Measurements from ENCODE around the gene PROSER2.

Gene PROSER2

DNA sequence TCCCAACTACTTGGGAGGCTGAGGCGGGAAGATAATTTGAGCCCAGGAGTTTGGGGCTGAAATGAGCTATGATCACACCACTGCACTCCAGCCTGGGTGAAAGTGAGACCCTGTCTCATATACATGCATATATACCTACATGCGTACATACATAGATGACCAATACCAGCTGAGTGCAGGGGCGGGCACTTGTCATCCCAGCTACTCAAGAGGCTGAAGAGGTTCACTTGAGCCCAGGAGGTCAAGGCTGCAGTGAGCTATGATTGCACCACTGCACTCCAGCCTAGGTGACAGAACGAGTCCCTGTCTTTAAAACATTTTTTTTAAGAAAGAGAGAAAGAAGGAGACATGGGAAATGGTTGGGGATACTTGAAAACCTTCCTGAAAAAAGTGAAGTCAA is 17.4 kb upstream of the PROSER2 start:
- no peak for DNase-seq (ENCODE audit: low spot score)

DNA sequence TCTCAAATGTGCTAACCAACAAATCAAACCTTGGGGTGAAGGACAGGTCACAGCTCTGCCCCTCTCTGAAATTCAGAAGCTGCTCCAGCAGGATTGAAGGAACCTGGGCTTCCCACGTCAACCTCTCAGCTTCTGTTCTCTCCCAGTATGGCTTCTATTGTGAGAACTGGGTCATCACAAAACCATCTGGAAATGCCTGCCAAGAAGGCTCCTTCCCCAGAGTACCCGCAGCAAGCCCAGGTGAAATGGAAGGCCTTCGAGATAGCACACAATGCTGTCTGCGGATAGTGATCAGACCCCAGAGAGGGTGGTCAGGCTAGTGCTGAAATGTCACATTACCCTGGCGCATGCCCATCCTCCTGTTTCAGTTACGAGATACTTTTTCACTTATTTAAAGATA is 16.4 kb upstream of the PROSER2 start:
- DNase-seq (ENCODE audit: low spot score) = no peak

DNA sequence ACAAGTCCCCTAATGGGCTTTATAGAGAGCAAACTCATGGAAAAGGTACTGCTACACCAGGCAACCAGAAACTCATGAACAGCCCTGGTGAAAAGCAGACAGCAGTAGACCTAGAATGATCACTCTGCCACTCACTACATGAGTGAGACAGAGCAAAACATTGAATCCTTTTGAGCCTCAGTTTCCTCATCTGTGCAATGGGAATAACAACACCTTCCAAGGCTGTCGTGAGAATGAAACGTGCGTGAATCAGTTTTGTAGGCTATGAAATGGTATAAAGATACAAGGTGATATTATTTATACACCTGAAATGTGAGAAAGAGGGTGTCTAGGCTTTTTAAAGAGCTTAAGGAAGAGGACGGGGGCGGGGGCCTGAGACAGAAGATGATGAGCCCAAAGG is 14.3 kb upstream of the PROSER2 start:
- no peak for DNase-seq (ENCODE audit: low spot score)

DNA sequence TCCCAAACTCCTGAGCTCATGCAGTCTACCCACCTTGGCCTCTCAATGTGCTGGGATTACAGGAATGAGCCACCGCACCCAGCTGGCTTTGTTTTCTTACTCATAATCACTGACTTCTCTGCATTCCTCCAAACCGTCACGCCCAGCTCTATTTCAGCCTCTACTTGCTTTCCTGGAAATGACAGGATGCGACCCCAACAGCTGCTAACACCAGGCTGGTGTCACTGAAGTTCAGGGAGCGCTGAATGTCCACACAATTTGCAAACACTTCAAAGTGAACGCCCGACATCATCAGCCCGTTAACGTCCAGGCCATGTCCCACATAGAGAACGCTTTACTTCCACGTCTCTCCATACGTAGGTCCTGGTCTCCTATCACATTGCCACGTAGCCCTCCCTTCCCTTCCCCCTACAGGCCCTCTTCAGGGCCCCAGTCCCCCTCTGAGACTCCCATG is 12.8 kb upstream of the PROSER2 start:
- no peak for DNase-seq (ENCODE audit: low spot score)

DNA sequence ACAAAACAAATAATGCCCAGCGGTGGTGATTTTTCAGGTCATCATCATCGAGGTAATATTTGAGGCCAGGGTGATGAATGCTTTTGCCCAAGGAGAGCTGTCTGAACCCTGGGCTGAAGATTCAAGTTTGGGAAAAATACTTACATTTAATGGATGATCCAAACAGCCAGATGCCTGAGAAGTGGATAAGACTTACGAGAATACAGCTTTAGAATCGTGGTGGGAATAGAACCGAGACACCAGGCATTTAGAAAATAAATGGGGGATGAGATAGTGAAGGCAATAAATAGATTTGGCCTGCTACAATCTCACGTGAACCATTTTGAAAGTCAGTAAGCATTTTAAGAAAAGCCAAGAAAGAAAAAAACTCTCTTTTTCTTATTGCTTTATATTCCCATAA is 12.2 kb upstream of the PROSER2 start:
- DNase-seq (ENCODE audit: low spot score) = no peak

DNA sequence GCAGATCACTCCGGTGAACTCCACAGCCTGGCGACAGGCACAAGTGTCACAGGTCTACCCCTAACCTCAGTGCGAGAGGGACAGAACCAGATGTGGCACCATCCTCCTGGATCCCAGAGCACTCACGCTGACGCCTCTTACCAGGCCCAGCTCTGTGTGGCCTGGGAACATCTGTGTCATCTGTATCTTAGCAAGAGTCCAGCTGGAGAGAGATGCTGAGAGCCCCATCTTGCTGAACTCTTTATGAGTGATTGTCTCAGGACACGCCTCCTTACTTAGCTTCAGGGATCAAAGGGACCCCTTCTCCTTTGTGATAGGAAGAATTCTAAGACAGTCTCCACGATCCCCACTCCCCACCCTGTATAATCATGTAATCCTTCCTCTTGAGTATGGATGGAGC is 10.0 kb upstream of the PROSER2 start:
- no peak for DNase-seq (ENCODE audit: low spot score)

DNA sequence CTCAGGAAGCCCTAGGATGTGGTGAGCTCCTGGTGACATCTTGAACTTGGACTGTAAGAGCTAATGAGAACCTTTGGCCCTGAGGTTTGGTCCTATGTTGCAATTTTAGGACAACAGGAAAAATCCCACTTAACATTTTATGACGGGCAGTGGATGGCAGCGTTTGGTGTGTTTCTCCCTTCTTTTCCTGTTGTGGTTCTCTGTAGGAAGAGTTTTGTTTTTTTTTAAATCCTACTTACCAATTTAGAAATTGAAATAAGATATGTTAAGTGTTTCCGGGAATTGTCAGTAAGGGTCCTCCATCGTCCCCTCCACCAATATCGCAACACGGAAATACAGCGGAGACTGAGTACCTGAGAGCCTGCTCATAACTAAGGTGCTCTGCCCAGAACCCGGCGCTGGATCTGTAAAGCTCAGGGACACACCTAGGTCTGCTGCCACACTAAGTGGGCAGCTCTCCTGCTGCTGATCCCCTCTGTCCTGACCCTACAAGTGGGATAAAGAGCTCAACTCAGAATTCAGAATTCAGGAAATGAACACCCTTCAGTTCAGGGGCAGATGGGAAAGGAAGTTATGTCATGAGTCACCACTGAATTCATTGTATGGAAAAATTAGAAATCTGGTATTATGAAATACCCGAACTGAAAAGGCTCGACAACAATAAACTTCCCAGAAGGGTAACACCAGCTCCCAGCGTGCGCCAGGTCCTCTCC is 9.1 kb upstream of the PROSER2 start:
- no peak for DNase-seq (ENCODE audit: low spot score)

DNA sequence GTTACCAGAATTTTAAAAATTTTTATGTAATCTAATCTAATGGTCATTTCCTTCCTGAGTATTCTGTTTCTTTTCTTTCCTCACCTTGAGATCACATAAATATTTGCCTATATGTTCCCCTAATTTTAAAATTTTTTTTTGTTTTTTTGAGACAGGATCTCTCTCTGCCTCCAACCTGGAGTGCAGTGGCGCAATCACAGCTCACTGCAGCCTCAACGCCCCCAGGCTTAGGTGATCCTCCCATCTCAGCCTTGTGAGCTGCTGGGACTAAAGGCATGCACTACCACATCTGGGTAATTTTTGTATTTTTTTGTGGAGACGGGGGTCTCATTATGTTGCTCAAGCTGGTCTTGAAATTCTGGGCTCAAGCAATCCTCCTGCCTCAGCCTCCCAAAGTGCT is 4.1 kb upstream of the PROSER2 start:
- no peak for DNase-seq (ENCODE audit: low spot score)

DNA sequence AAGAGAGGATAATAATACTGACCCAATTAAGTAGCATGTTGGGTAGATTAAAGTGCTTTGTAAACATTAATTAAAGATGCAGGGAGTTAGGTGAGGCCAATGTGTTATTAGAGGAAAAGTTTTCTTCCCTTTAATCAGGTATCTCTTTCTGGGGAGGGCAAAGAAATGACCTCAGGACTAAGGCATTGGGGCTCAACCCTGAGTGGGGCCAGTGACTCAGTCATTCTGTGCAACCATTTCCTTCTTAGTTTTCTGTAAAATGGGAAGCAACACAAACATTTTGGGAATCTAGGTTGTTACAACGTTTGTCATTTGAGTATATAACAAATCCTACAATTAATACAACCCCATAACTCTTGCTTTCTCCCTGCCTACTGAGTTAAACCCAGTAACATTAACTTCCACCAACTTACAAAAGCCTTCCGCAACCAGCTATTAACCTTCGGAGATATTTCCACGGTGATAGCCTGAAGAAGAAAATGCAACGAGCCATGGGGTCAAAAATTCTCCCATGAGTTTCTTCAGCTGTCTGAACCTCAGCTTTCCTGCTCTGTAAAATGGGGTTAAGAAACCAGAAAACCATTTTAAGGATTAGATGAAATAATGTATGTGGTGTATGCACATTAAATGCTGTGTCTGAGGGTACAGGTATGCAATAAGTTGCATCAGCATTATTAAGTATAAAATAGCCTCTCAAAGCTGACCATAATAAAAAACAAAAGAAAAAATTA is 965 bp upstream of the PROSER2 start:
- DNase-seq (ENCODE audit: low spot score) = no peak

DNA sequence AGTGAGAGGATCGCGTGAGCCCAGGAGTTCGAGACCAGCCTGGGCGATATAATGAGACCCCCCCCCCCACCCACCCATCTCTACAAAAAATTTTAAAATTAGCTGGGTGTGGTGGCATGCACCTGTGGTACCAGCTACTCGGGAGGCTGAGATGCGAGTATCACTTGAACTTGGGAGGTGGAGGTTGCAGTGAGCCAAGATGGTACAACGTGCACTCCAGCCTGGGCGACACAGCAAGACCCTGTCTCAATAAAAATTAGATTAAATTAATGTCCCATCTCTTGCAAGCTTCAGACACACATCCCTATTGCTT is 391 bp upstream of the PROSER2 start:
- no peak for DNase-seq (ENCODE audit: low spot score)

DNA sequence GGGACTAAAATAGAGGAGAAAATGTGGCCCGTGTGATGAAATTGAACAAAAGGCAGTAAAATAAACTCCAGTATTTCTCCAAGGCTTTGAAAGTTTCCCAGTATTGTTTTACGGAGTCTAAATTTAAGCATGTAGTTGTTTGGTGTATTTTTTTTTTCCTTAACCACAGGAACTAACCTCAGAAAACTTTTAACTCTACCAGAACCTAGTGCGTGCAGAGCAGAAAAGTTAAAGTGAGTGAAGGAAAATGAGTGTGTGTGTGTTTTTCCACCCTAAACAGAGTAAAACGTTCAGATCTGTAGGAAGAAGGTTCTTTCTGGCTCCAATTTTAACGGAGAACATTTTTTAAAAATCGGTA is 812 bp downstream of the PROSER2 start:
- no peak for DNase-seq (ENCODE audit: low spot score)

DNA sequence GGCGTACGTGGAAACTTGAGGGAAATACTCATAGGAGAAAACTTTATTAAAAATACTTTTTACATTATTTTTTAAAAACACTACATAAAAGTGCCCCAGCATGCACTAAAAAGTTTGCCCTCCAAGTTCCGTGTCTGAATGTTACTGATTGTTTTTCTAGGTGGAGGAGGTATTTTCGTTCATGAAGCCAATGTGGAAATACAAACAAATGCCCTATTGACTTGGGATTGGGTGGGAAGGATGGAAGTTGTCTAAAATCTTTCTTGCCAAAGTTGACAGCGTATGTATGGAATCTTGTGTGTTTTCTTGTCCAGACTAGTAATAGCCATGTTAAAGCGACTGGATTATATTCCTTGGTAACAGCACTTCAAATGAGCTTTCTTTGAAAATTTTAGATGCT is 1.2 kb downstream of the PROSER2 start:
- DNase-seq (ENCODE audit: low spot score) = no peak

DNA sequence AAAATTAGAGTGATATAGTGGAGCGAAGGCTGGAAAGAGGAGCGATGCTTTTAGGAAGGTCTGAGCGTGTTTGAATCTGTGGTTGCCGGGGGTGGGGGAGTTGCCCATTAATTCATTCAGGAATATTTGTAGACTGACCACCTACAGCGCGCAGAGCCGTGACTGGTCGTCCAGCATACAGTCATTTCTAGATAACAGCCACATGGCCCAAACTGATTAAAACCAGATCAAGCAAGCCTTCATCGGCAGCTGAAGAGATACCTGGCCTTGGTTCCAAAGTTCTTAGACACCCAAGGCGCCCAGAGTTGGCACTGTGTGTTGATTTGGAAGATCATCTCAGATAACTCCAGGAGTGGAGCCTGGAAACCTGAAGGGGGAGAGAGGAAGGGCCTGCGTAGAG is 1.7 kb downstream of the PROSER2 start:
- no peak for DNase-seq (ENCODE audit: low spot score)

DNA sequence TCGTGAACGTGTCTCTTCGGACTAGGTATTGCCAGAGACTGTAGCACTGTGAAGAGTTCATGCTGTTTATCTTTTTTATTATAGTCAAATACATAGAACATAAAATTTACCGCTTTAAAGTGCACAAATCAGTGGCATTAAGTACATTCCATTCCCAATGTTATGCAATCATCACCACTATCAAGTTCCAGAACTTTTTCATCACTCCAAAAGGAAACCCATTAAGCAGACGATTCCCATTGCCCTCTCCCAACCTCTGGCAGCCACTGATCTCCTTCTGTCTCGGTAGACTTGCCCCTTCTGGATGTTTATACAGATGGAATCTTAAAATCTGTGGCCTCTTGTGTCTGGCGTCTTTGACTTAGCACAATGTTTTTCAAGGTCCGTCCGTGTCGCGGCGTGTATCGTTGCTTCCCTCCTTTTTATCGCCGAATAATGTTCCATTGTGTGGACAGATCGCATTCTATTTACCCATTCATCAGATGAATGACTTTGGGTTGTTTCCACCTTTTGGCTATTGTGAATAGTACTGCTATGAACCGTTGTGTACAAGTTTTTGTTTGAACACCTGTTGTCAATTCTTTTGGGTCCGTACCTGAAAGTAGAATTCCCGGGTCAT is 2.7 kb downstream of the PROSER2 start:
- no peak for DNase-seq (ENCODE audit: low spot score)

DNA sequence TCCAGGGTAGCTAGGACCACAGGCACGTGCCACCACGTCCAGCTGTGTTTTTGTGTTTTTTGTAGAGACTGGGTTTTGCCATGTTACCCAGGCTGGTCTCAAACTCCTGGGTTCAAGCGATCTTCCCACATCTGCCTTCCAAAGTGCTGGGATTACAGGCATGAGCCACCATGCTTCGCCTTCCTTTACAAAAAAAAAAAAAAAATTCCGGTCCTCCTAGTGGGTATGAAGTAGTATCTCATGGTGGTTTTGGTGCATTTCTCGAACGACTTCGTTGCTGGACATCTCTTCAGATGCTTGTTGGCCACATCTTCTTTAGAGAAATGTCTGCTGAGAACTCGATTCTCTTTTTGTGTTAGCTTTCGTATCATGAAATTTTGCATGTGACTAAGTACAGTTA is 3.9 kb downstream of the PROSER2 start:
- no peak for DNase-seq (ENCODE audit: low spot score)

DNA sequence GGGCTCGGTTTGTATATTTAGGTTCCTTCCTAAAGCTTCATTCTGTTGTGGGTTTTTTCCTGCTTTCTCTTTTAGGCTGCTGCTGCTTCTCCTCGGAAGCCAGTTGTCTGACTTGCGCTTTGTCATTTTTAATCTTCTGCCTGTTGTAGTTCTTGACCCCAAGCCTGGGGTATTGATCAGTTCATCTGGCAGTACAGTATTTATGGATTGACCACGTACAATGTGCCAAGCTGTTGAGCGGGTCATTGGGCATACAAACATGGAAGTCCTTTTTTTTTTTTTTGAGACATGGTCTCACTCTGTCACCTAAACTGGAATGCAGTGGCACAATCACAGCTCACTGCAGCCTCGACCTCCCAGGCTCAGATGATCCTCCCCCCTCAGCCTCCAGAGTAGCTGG is 4.3 kb downstream of the PROSER2 start:
- no peak for DNase-seq (ENCODE audit: low spot score)

DNA sequence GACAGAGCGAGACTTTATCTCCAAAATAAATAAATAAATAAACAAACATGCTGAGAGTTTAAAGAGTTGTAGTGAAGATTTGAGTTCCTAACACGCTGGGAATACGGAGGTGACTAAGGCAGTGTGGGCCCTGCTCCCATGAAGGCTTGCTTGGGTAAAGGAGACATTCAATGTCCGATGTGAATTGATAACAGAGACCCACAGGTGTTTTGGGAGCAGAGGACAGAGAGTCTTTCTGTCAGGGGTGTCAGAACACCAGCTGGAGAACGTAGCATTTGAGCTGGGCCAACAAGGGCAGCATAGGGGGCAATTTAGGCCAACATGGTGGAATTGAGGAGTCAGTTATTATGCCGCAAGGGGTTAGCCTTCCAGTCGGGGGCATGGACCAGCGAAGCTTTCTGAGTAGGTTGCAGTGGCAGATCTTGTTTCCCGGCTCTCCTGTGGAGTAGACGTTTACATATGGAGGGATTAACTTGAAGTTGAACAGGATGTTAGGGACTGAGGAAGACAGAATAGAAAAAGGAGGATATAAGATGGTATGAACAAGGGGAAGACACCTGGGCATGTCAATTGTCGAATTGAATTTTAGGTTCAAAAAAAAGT is 5.6 kb downstream of the PROSER2 start:
- no peak for DNase-seq (ENCODE audit: low spot score)

DNA sequence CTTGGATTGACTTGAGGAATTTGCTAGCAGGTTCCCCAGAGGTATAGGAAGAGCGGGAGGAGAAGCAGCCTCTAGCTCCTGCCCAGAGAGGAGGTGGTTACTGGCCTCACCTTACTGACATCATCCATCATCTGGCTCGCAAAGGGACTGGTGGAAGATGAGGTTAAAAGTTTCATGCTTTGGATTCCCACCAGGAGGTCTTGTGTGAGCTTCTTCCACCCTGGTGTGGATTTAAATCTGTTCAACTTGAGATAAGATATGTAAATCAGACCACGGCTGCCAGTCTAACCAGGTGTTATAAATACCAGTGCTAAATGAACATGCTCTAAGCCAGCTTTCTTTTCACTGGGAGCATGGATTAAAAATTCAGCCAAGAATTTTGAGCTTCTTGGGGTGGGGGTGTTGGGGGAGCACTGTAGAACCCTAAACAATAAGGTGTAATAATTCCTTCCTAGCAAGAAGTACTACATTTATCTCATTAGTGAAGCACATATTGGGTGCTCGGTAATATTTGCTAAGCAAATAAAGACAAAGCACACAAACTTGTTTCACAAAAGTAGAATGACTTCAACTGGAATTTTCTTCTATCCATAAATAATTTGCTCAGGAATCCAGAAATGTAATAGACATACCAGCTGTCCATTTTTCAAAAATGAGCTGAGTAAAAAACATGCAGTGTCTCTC is 7.8 kb downstream of the PROSER2 start:
- no peak for DNase-seq (ENCODE audit: low spot score)

DNA sequence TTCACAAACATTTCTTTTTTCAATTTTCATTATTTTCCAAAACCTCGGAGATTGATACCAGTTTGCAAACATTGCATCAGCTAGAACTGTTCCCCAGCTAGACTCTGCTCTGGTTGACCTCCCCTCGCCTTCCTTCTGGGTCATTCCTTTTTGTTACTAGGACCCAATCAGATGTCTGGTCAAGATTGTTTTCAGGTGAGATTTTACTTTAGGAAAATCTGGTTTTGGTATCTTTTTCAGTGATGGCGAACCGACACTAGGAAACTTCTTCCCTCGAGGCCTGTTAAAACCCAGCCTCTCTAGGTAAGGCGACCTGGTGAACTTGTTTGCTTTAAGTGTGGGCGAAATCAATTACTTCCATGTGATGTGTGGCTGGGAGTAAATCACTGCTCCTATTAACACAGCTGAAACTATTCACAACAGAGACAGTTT is 8.4 kb downstream of the PROSER2 start:
- no peak for DNase-seq (ENCODE audit: low spot score)

DNA sequence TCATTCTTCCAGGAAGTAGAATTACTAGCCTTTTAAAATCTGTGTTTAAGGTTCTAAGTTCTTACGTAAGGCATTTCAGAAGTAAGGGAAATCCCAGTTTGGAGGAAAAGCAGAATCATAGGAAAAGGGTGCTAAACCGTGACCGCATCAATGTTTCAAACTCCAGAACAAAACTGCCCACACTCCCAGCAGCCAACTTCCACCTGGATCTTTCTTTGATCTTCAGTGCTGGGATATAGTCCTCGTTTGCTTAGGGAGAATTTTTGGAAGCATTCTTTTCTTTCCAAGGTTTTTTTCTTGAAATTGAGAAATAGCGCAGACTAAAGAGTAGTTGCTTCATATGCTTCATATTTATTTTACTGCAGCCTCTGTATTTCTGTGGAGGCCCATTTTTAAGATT is 8.9 kb downstream of the PROSER2 start:
- no peak for DNase-seq (ENCODE audit: low spot score)

DNA sequence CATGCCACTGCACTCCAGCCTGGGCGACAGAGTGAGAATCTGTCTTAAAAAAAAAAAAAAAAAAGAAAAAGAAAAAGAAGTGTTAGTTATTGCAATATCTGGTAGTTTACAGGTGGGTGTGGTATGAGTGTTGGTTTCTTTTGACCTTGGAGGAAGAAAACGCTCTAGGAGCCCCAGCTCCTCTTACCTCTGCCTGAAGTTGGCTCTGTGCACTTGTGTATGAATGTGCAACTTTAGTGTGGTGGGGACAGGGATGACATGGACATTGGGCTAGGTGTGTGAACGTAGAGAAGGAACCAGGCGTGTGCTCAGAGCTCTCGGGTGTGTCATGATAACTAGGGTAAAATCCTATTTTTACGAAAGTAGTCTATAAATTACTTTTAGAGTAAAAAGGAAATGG is 11.9 kb downstream of the PROSER2 start:
- DNase-seq (ENCODE audit: low spot score) = no peak

DNA sequence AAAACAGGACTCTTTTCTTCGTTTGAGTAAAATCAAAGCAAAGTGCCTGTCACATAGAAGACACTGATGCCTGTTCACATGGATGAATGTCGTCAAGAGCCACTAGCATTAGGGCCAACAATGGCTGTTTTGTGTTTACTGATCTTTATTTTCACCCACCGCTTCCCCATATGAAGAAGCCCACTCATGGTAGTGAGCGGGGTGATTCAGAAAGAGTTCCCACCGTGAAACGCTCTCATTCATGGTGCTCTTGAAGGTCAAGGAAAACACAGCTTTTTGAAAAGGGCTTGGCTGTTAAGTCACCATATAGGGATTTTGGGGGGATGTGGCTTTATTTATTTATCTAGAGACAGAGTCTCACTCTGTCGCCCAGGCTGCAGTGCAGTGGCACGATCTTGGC is 12.5 kb downstream of the PROSER2 start:
- DNase-seq (ENCODE audit: low spot score) = no peak

All from D341Med (cell line).